HUES6 (cell line): ENCODE results near the gene LRRC7.
"Not testable (repeated sequence)": the region's sequence is repeated elsewhere in the genome, so short reads cannot be mapped to it uniquely, and the experiment has no call there.

Source experiments
- H3K27ac ChIP-seq: 2 replicates; pipeline ENCODE4 v1.7.0; 2013; ENCODE audit warnings: low read depth, mild to moderate bottlenecking, low read length, inconsistent platforms
- H3K27me3 ChIP-seq: 2 replicates; pipeline ENCODE4 v1.6.1; 2013; ENCODE audit warnings: low read length; ENCODE audit not compliant: control insufficient read depth, insufficient read depth
- H3K36me3 ChIP-seq: 2 replicates; pipeline ENCODE4 v1.6.1; 2013; ENCODE audit warnings: low read length; ENCODE audit not compliant: control insufficient read depth, insufficient read depth
- H3K4me1 ChIP-seq: 2 replicates; pipeline ENCODE4 v1.6.1; 2013; ENCODE audit warnings: low read length; ENCODE audit not compliant: control insufficient read depth, insufficient read depth
- H3K4me3 ChIP-seq: 2 replicates; pipeline ENCODE4 v1.5.1; 2013; ENCODE audit warnings: low read depth, low read length
- H3K9ac ChIP-seq: one replicate; pipeline ENCODE4 v1.6.1; 2013; ENCODE audit warnings: mild to moderate bottlenecking, low read length
- H3K9me3 ChIP-seq: 2 replicates; pipeline ENCODE4 v1.6.1; 2013; ENCODE audit warnings: low read depth, low read length; ENCODE audit not compliant: control insufficient read depth, insufficient read depth

Gene LRRC7

GRCh38 chr1:69697340-69697739 is 129.6 kb downstream of the LRRC7 start:
- Histone ChIP-seq H3K27ac (no peak overlapping the region), H3K27me3 (no peaks in the 10 kb centered on the region), H3K36me3 (no peaks in the 10 kb centered on the region), H3K4me1 (no peaks in the 10 kb centered on the region), H3K9me3 (no peaks in the 10 kb centered on the region), H3K9ac (no peak overlapping the region), H3K4me3 (no peak overlapping the region)

DNA sequence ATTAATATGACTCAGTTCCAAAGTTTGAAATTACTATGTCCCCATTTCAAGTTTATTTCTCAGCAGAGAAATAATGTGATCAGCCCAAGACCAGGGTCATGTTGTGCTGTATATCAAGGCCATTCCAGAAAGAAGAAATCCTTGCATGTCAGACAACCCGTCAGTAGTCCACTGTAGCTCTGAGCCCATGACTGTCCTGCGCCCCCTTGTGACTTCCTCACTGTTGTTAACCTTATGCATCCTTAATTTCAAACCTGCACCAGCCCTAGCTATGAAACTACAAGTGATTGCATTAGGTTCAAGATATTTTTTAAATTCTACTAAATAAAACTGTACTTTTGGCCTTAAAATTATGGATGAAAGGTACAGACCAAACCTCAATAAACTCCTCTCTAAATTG is 133.0 kb downstream of the LRRC7 start:
- Histone ChIP-seq H3K36me3 (no peaks in the 10 kb centered on the region), H3K9ac (no peak overlapping the region), H3K4me1 (no peaks in the 10 kb centered on the region), H3K27ac (no peak overlapping the region), H3K9me3 (no peaks in the 10 kb centered on the region), H3K27me3 (no peaks in the 10 kb centered on the region), H3K4me3 (no peak overlapping the region)

DNA sequence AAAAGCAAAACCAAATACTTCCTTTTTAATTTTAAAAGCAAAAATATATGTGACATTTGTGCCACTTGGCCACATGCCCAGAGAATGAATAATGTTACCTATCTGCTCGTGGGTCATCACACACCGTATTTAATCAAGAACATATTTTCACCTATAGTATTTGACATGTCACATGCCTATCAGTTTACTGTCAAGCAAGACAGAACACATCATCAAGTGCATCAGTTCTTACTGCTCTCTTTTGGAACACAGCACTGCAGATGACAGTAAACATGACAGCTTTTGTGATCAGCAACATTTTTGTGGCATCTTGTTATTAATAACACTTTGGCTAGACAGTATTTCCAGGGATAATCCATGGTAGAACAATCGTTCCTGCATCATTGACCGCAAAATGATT is 134.4 kb downstream of the LRRC7 start:
- no peaks in the 10 kb centered on the region for H3K9me3 ChIP-seq
- H3K36me3 ChIP-seq = no peaks in the 10 kb centered on the region
- no peaks in the 10 kb centered on the region for H3K4me1 ChIP-seq
- no peak overlapping the region for H3K27ac ChIP-seq
- H3K27me3 ChIP-seq = no peaks in the 10 kb centered on the region
- H3K4me3 ChIP-seq = no peak overlapping the region
- no peak overlapping the region for H3K9ac ChIP-seq

- H3K9ac ChIP-seq = no peak overlapping the region
- no peaks in the 10 kb centered on the region for H3K4me1 ChIP-seq
- no peaks in the 10 kb centered on the region for H3K9me3 ChIP-seq
- H3K27ac ChIP-seq = no peak overlapping the region
- no peaks in the 10 kb centered on the region for H3K27me3 ChIP-seq
- no peak overlapping the region for H3K4me3 ChIP-seq
- H3K36me3 ChIP-seq = no peaks in the 10 kb centered on the region
Measured at GRCh38 chr1:69706473-69706872, 138.8 kb downstream of the LRRC7 start.

DNA sequence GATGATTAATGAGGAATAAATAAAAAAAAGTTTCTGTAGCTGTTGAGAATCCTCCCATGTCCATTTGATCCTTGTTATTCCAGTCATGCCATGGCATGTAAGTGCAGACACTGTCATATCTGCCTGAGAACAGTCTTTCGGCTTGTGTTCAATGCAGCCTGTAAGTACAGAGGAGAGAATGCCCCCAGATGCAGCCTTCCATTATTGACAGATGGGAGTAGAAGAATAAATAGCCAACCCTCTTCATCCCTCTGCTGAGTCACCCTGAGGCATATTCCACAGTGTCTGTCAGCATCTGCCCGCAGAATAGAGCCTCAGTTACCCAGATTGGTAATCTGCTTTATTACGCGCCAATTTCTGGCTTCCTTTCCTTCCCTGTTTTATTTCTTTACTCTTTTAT is 139.4 kb downstream of the LRRC7 start:
- Histone ChIP-seq H3K9me3 (no peaks in the 10 kb centered on the region), H3K27me3 (no peaks in the 10 kb centered on the region), H3K4me3 (no peak overlapping the region), H3K27ac (no peak overlapping the region), H3K4me1 (no peaks in the 10 kb centered on the region), H3K36me3 (no peaks in the 10 kb centered on the region), H3K9ac (no peak overlapping the region)

- H3K27ac ChIP-seq = no peak overlapping the region
- no peaks in the 10 kb centered on the region for H3K4me1 ChIP-seq
- H3K9ac ChIP-seq = no peak overlapping the region
- no peaks in the 10 kb centered on the region for H3K36me3 ChIP-seq
- no peak overlapping the region for H3K4me3 ChIP-seq
- H3K27me3 ChIP-seq = no peaks in the 10 kb centered on the region
- H3K9me3 ChIP-seq = no peaks in the 10 kb centered on the region
Measured at GRCh38 chr1:69710484-69711189, 142.9 kb downstream of the LRRC7 start.

DNA sequence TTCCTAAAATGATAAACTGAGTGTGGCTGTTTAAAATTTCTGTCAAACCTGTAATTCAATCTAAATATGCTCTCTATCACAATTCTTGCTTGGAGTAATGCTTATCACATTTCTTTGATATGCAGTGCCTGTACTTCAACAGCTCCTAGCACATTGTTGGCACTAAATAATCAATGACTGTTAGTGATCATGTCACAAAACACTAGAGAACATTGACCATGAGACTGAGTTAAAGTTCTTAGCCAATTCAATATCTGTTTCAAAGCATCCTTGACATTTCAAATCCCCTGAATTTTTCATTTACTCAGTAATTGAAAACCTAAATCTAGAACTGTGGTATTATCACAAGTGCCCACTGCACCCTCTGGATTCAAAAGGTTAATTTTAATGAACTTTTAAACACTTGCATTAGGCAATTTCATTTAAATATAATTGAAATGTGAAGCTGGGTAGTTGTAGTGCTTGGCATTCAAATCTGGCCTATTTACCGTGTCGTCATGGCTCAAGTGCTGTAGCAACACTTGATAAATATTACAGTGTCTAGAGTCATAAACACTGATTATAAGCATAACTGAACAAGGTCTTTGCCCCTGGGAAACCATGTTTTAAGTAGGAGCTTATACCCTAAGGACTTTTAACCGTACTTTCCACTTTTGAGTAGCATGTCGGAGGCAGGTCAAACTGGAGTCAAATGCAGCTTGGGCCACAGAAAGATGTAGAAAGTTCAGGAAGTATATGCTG is 143.6 kb downstream of the LRRC7 start:
- no peak overlapping the region for H3K27ac ChIP-seq
- no peaks in the 10 kb centered on the region for H3K36me3 ChIP-seq
- no peak overlapping the region for H3K9ac ChIP-seq
- H3K27me3 ChIP-seq = no peaks in the 10 kb centered on the region
- no peaks in the 10 kb centered on the region for H3K4me1 ChIP-seq
- no peak overlapping the region for H3K4me3 ChIP-seq
- H3K9me3 ChIP-seq = no peaks in the 10 kb centered on the region

DNA sequence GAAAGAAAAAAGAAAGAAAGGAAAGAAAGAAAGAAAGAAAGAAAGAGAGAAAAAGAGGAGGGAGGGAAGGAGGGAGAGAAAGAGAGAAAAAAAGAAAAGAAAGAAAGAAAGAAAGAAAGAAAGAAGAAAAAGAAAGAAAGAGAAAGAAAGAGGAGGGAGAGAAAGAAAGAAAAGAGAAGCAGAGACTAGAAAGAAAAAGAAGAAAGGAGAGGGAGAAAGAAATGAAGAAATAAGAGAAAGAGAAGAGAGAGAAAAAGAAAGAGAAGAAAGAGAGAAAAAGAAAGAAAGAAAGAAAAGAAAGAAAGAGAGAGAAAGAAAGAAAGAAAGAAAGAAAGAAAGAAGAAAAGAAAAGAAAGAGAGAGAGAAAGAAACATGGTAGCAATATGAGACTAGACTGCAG is 150.1 kb downstream of the LRRC7 start:
- not testable (repeated sequence) for H3K4me1 ChIP-seq, H3K27ac ChIP-seq, H3K9ac ChIP-seq, H3K36me3 ChIP-seq, H3K4me3 ChIP-seq, H3K27me3 ChIP-seq, H3K9me3 ChIP-seq

GRCh38 chr1:69728206-69728605 is 160.5 kb downstream of the LRRC7 start:
- Histone ChIP-seq H3K27me3 (no peaks in the 10 kb centered on the region), H3K9ac (no peak overlapping the region), H3K4me1 (no peaks in the 10 kb centered on the region), H3K4me3 (no peak overlapping the region), H3K9me3 (peaks cover 11% of the 10 kb centered on the region), H3K27ac (no peak overlapping the region), H3K36me3 (no peaks in the 10 kb centered on the region)

DNA sequence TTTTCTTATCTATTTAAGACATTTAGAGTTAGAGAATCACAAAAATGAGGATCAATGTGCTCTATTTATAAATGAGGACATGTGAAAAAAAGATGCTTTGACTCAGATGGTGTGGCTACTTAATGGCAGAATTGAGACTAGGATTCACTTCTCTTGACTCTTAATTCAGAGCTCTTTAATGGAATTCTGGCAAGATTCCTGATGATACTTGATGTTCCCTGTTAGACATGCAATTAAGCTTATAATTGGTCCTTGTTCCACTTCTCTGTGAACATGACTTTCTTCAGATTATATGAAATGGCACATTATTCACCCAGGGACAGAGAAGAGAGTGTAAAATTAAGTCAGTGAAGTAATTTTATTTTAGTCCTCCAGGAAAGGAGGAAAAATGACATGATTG is 165.3 kb downstream of the LRRC7 start:
- no peak overlapping the region for H3K27ac ChIP-seq
- no peak overlapping the region for H3K4me3 ChIP-seq
- no peaks in the 10 kb centered on the region for H3K4me1 ChIP-seq
- peaks cover 17% of the 10 kb centered on the region for H3K9me3 ChIP-seq
- no peaks in the 10 kb centered on the region for H3K27me3 ChIP-seq
- no peaks in the 10 kb centered on the region for H3K36me3 ChIP-seq
- H3K9ac ChIP-seq = no peak overlapping the region

DNA sequence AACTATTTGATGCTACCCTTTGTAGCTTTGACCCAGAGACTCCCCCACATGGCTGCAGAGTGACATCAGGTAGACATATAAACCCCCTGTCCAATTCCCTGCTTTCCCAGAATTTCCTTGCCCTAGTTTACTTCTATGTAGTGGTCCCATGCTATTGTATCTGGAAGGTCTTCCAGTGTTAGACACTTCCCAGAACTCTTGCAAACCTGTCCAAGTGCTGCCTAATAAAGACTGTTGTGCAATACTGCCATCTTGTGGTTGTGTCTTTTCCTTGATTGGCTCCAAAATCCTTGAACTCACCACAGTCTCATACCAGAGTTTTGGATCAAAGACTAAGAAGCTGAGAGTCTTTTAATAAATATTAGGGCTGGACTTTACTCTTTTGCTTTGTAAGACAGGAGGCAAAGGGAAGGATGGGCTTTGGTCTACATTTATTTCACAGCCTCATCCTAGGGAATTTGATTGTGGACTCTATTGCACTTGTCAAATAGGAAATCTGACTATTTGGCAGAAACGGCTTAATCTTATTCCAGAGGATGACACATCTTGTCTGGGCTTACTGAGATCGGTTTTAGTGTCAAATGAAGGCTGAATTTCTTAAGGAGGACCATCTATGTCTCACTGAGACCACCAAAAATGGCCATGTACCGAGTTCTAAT is 169.9 kb downstream of the LRRC7 start:
- 0 out of 2 replicates have a peak, but pooled peaks cover 6% of the 10 kb centered on the region for H3K9me3 ChIP-seq
- no peaks in the 10 kb centered on the region for H3K4me1 ChIP-seq
- no peak overlapping the region for H3K4me3 ChIP-seq
- H3K36me3 ChIP-seq = no peaks in the 10 kb centered on the region
- H3K27me3 ChIP-seq = no peaks in the 10 kb centered on the region
- no peak overlapping the region for H3K9ac ChIP-seq
- no peak overlapping the region for H3K27ac ChIP-seq
